NCI-H1694 treated with DMSO at 0.1 percent for 48 hours (cell line): ENCODE measurements around the gene SPIRE2.

Source experiments
- DNase-seq: peaks from one replicate; lab custom pipeline; 2025; lab: John Stamatoyannopoulos, UW

SPIRE2 gene

GRCh38 chr16:89915303-89916232, 87.3 kb downstream of the SPIRE2 start:
- DNase-seq, result no peak

- no peak for DNase-seq
These were observed 89.6 kb downstream of the SPIRE2 start for GRCh38 chr16:89917773-89918452.

- no peak for DNase-seq
These were observed 90.4 kb downstream of the SPIRE2 start, which contains the start of gene MC1R for GRCh38 chr16:89918453-89919347. Gene MC1R, plus strand, starts transcription at chr16:89918862. Its CDS starts 397 bp downstream, at chr16:89919259.

GRCh38 chr16:89919535-89920406, 91.5 kb downstream of the SPIRE2 start:
- no peak for DNase-seq

- no peak for DNase-seq
These were observed 92.4 kb downstream of the SPIRE2 start for GRCh38 chr16:89920723-89921122.
